Endothelial cell of umbilical vein (primary cell): ENCODE results near the gene CTSH.

ENCODE experiments used
- POLR2A ChIP-seq: IDR thresholded peaks from 2 replicates; pipeline ENCODE4 v1.6.1; 2012; ENCODE audit warnings: low read depth, mild to moderate bottlenecking, control low read depth, low read length
- POLR2AphosphoS5 ChIP-seq: IDR thresholded peaks from 2 replicates; pipeline ENCODE4 v1.6.1; 2012; ENCODE audit warnings: low read depth, mild to moderate bottlenecking, control low read depth, low read length, moderate library complexity; ENCODE audit not compliant: insufficient read depth
- TF ChIP-seq, protein P1 (sequence below), 2 donors: IDR thresholded peaks; 1 replicate in 1 of 2; 2 replicates in 1 of 2; pipeline ENCODE4 v1.5.1; 2011; ENCODE audit warnings: low read length in 2 of 2, mild to moderate bottlenecking in 2 of 2, moderate library complexity in 2 of 2, control low read depth in 1 of 2, inconsistent platforms in 1 of 2, low read depth in 1 of 2; ENCODE audit not compliant: insufficient read depth in 1 of 2; ENCODE audit errors: extremely low read depth in 1 of 2

DNA sequence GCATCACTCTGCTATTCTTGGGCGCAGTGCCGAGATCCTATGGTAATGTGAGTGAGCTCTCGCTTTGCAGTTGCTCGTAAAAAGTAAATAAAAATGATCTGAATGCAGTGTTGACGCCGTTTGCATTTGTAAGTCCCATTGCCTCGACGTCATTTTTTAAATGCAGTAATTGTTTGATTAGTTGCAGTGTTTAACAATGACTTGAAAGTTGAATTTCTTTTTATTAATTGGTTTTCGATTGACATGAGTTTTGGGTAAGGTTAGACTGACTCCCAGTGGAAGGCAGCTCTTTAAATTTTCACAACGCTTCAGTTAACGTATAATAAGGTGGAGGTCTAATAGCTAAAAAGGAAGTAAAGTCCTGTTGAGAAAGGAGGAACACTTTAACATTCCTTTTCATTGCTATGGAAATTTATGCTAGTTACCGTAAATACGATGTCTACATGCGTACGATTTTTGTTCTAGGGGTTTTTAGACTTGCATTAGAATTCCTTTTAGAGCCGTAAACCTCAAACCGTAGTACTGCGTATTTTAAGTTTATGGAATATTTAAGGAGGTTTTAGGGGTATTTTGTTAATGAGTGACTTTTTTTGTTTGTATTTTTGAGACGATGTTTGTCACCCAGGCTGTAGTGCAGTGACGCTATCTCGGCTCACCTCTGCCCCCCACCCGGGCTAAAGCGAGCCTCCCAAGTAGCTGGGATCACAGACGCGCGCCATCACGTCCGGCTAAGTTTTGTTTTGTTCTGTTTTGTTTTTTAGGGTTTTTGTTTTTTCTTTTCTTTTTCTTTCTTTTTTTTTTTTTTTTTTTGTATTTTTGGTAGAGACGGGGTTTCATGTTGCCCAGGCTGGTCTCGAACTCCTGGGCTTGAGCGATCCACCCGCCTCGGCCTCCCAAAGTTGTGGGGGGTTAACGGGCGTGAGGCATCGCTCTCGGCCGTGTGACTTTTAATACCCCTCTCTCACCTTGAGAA is 70.8 kb downstream of the CTSH start:
- TF ChIP-seq, protein P1, sequence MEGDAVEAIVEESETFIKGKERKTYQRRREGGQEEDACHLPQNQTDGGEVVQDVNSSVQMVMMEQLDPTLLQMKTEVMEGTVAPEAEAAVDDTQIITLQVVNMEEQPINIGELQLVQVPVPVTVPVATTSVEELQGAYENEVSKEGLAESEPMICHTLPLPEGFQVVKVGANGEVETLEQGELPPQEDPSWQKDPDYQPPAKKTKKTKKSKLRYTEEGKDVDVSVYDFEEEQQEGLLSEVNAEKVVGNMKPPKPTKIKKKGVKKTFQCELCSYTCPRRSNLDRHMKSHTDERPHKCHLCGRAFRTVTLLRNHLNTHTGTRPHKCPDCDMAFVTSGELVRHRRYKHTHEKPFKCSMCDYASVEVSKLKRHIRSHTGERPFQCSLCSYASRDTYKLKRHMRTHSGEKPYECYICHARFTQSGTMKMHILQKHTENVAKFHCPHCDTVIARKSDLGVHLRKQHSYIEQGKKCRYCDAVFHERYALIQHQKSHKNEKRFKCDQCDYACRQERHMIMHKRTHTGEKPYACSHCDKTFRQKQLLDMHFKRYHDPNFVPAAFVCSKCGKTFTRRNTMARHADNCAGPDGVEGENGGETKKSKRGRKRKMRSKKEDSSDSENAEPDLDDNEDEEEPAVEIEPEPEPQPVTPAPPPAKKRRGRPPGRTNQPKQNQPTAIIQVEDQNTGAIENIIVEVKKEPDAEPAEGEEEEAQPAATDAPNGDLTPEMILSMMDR (IDR thresholded peaks at IDR 0.05; ENCODE audit: extremely low read depth in 1 of 2, insufficient read depth in 1 of 2, low read depth in 1 of 2, low read length in 2 of 2), result no peak
- TF ChIP-seq POLR2A (no peak), POLR2AphosphoS5 (no peak)
